Measurements from ENCODE around the gene FRMD4B. TPM values are rescaled to one million over a fixed set of nuclear protein-coding genes. Genes with fewer than 3 reads are reported as not detected.

The FRMD4B gene
- total RNA-seq, 2 donors from 2014 or later = 2.1 to 2.2 TPM

GRCh38 chr3:69246612-69247011, 139.3 kb downstream of the FRMD4B start:
- Mint-ChIP-seq H3K27me3 (ENCODE audit: insufficient read depth) (peaks cover 20% of the 10 kb centered on the region), H3K4me1 (peaks cover 44% of the 10 kb centered on the region), H3K9me3 (no peaks in the 10 kb centered on the region), H3K27ac (no peak overlapping the region), H3K36me3 (ENCODE audit: low read depth) (no peaks in the 10 kb centered on the region), H3K4me3 (no peak overlapping the region)
- no peak for DNase-seq
- Histone ChIP-seq H3K9ac (ENCODE audit: extremely low read depth, low read length, poor library complexity, severe bottlenecking) (no peak overlapping the region), H3K4me1 (ENCODE audit: control insufficient read depth, insufficient read depth, low read length) (peaks cover 20% of the 10 kb centered on the region), H3K27me3 (ENCODE audit: control insufficient read depth, insufficient read depth, low read length, poor library complexity, severe bottlenecking) (no peaks in the 10 kb centered on the region), H3K9me3 (ENCODE audit: control insufficient read depth, low read length) (no peaks in the 10 kb centered on the region), H3K27ac (ENCODE audit: low read depth, low read length) (no peak overlapping the region), H3K4me3 (ENCODE audit: low read length) (no peak overlapping the region), H3K36me3 (ENCODE audit: control insufficient read depth, insufficient read depth, low read length) (no peaks in the 10 kb centered on the region)
- WGBS, 2 experiments (ENCODE audit: insufficient coverage in 1 of 2, insufficient read length in 1 of 2) = 93 to 94% methylated on average over 7 of the region's 7 CpGs
- TF ChIP-seq CTCF (conservative IDR thresholded peaks at IDR 0.05) = no peak

GRCh38 chr3:69244039-69244438, 141.8 kb downstream of the FRMD4B start:
- Mint-ChIP-seq H3K27ac (peak overlapping the region; percentile 41), H3K4me3 (no peak overlapping the region), H3K36me3 (ENCODE audit: low read depth) (no peaks in the 10 kb centered on the region), H3K27me3 (ENCODE audit: insufficient read depth) (peaks cover 29% of the 10 kb centered on the region), H3K9me3 (no peaks in the 10 kb centered on the region), H3K4me1 (peaks cover 45% of the 10 kb centered on the region)
- Histone ChIP-seq H3K36me3 (ENCODE audit: control insufficient read depth, insufficient read depth, low read length) (no peaks in the 10 kb centered on the region), H3K4me3 (ENCODE audit: low read length) (no peak overlapping the region), H3K27me3 (ENCODE audit: control insufficient read depth, insufficient read depth, low read length, poor library complexity, severe bottlenecking) (no peaks in the 10 kb centered on the region), H3K9me3 (ENCODE audit: control insufficient read depth, low read length) (no peaks in the 10 kb centered on the region), H3K27ac (ENCODE audit: low read depth, low read length) (no peak overlapping the region), H3K4me1 (ENCODE audit: control insufficient read depth, insufficient read depth, low read length) (peaks cover 21% of the 10 kb centered on the region), H3K9ac (ENCODE audit: extremely low read depth, low read length, poor library complexity, severe bottlenecking) (no peak overlapping the region)
- 82 to 87% methylated on average over 1 to 2 of the region's 2 CpGs for WGBS, 2 experiments (ENCODE audit: insufficient coverage in 1 of 2, insufficient read length in 1 of 2)
- TF ChIP-seq CTCF (conservative IDR thresholded peaks at IDR 0.05) = no peak
- DNase-seq = no peak

DNA sequence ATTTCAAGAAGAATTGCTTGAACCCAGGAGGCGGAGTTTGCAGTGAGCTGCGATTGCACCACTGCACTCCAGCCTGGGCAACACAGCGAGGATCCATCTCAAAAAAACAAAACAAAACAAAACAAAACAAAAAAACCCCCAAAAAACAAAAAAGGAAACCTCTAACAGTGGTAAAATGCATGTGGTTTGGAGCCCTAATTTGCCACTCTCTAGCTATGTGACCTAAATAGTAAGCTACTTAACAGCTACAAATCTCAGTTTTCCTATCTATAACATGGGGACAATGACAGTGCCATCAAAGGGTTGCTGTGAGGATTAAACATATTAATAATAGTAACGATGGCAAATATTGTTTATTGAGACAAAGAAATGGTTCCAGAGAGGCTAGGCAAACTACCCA, 144.1 kb downstream of the FRMD4B start:
- DNase-seq = no peak
- H3K9ac ChIP-seq (ENCODE audit: extremely low read depth, low read length, poor library complexity, severe bottlenecking) = no peak overlapping the region
- H3K9me3 ChIP-seq (ENCODE audit: control insufficient read depth, low read length) = no peaks in the 10 kb centered on the region
- H3K36me3 Mint-ChIP-seq (ENCODE audit: low read depth) = no peaks in the 10 kb centered on the region
- H3K4me1 Mint-ChIP-seq = peaks cover 49% of the 10 kb centered on the region
- H3K4me1 ChIP-seq (ENCODE audit: control insufficient read depth, insufficient read depth, low read length) = peaks cover 19% of the 10 kb centered on the region
- peaks cover 28% of the 10 kb centered on the region for H3K27me3 Mint-ChIP-seq (ENCODE audit: insufficient read depth)
- H3K27ac Mint-ChIP-seq = no peak overlapping the region
- no peaks in the 10 kb centered on the region for H3K36me3 ChIP-seq (ENCODE audit: control insufficient read depth, insufficient read depth, low read length)
- no peak for TF ChIP-seq CTCF (conservative IDR thresholded peaks at IDR 0.05)
- 86 to 100% methylated on average over 1 to 4 of the region's 4 CpGs for WGBS, 2 experiments (ENCODE audit: insufficient coverage in 1 of 2, insufficient read length in 1 of 2)
- H3K9me3 Mint-ChIP-seq = no peaks in the 10 kb centered on the region
- no peaks in the 10 kb centered on the region for H3K27me3 ChIP-seq (ENCODE audit: control insufficient read depth, insufficient read depth, low read length, poor library complexity, severe bottlenecking)
- H3K4me3 Mint-ChIP-seq = no peak overlapping the region
- no peak overlapping the region for H3K27ac ChIP-seq (ENCODE audit: low read depth, low read length)
- no peak overlapping the region for H3K4me3 ChIP-seq (ENCODE audit: low read length)

Data from endodermal cell (in vitro differentiated cells).